AG04449 (cell line): ENCODE measurements around the gene KLF17.

Experiments
- CTCF ChIA-PET: fragments of 350-600 bp; formaldehyde crosslinking; extraction: SDS; loops from one replicate; lab custom pipeline; 2021; ENCODE audit warnings: antibody characterized with exemption; lab: Yijun Ruan, JAX
- POLR2A ChIA-PET: fragments of 400-600, 350-600 bp; formaldehyde crosslinking; extraction: SDS; loops from one replicate; lab custom pipeline; 2020; ENCODE audit warnings: antibody characterized with exemption, inconsistent platforms; lab: Yijun Ruan, JAX
- DNase-seq: peaks from one replicate; pipeline ENCODE4 v3.0.0-alpha.2; 2010; ENCODE audit warnings: low read depth, low spot score
- H3K4me3 ChIP-seq: 2 replicates; pipeline ENCODE4 v1.5.1; 2011; ENCODE audit warnings: low read depth, mild to moderate bottlenecking, control low read depth, low read length
- CTCF ChIP-seq: IDR thresholded peaks from one replicate; pipeline ENCODE4 v1.5.1; 2011; ENCODE audit warnings: mild to moderate bottlenecking, moderate library complexity, low read length, control low read depth, inconsistent platforms; ENCODE audit not compliant: insufficient read depth; ENCODE audit errors: missing control alignments

The KLF17 gene

GRCh38 chr1:44118682-44119081, at the start of gene KLF17:
Gene KLF17, plus strand, starts transcription at chr1:44118821. Its CDS starts 87 bp downstream, at chr1:44118908.
- ChIA-PET CTCF (no interaction called here), POLR2A (no interaction called here)
- no peak within 1 kb of the TSS for H3K4me3 ChIP-seq
- no peak for TF ChIP-seq CTCF
- DNase-seq, result no peak

- no peak for DNase-seq
- CTCF ChIA-PET, result interaction anchor here (1.0 to 1.6 kb wide), 4 partner anchors 22 to 66 kb away, joined by 3 to 5 read pairs (median 4); no protein-coding TSS in a partner anchor
- H3K4me3 ChIP-seq, result no peak overlapping the region
- POLR2A ChIA-PET, result no interaction called here
- TF ChIP-seq CTCF, result no peak
Measured at GRCh38 chr1:44071461-44071860, 47.2 kb upstream of the KLF17 start.

- CTCF ChIA-PET, result interaction anchor here (1.1 to 1.6 kb wide), 5 partner anchors 13 to 67 kb away, joined by 3 to 4 read pairs (median 4); no protein-coding TSS in a partner anchor
- POLR2A ChIA-PET, result no interaction called here
- peak; percentile 71 for DNase-seq
- TF ChIP-seq CTCF, result no peak
- H3K4me3 ChIP-seq, result no peak overlapping the region
Measured at GRCh38 chr1:44072204-44072603, 46.4 kb upstream of the KLF17 start.

GRCh38 chr1:44072821-44073220, 45.8 kb upstream of the KLF17 start:
- no peak for DNase-seq
- POLR2A ChIA-PET, result no interaction called here
- no peak overlapping the region for H3K4me3 ChIP-seq
- no peak for TF ChIP-seq CTCF
- CTCF ChIA-PET, result interaction anchor here (1.1 to 1.3 kb wide), 3 partner anchors 13 to 24 kb away, joined by 3 to 4 read pairs (median 4); no protein-coding TSS in a partner anchor

- TF ChIP-seq CTCF, result no peak
- no peak for DNase-seq
- CTCF ChIA-PET, result no interaction called here
- H3K4me3 ChIP-seq, result no peak overlapping the region
- POLR2A ChIA-PET, result no interaction called here
Measured at GRCh38 chr1:44073528-44073927, 45.1 kb upstream of the KLF17 start.

GRCh38 chr1:44074415-44074814, 44.2 kb upstream of the KLF17 start:
- no peak for TF ChIP-seq CTCF
- CTCF ChIA-PET, result no interaction called here

More at GRCh38 chr1:44074415-44074814, 44.2 kb upstream of the KLF17 start:
- POLR2A ChIA-PET, result no interaction called here
- DNase-seq, result no peak
- H3K4me3 ChIP-seq, result no peak overlapping the region
